ENCODE results near the gene DCDC2. TPM values are rescaled to one million over a fixed set of nuclear protein-coding genes. Genes with fewer than 3 reads are reported as not detected.
"Not testable (repeated sequence)": the region's sequence is repeated elsewhere in the genome, so short reads cannot be mapped to it uniquely, and the experiment has no call there.

Gene DCDC2
- total RNA-seq, 1 experiment from 2014 or later = 45.1 TPM

- no peaks in the 10 kb centered on the region for H3K9me3 ChIP-seq (ENCODE audit: low read depth, low read length, poor library complexity, severe bottlenecking)
- BruUV-seq (replicated peaks) = no TSS peak
- H3K27me3 ChIP-seq (replicated peaks; ENCODE audit: insufficient read depth, low read depth, low read length, poor library complexity) = no peaks in the 10 kb centered on the region
- no peak overlapping the region for H3K27ac ChIP-seq (ENCODE audit: low read depth, low read length, poor library complexity, severe bottlenecking)
- H3K36me3 ChIP-seq (ENCODE audit: insufficient read depth, low read length, poor library complexity, severe bottlenecking) = no peaks in the 10 kb centered on the region
- POLR2A ChIA-PET (ENCODE audit: low non-redundant PET) = no interaction called here
- CTCF ChIA-PET = no interaction called here
- no peaks in the 10 kb centered on the region for H3K4me1 ChIP-seq (ENCODE audit: insufficient read depth, low read length, poor library complexity, severe bottlenecking)
- DNase-seq (ENCODE audit: low spot score) = no peak
- no peak for TF ChIP-seq EZH2 (IDR thresholded peaks at IDR 0.05; ENCODE audit: borderline replicate concordance, low read depth, low read length, poor library complexity, severe bottlenecking)
- TF ChIP-seq, protein P1, sequence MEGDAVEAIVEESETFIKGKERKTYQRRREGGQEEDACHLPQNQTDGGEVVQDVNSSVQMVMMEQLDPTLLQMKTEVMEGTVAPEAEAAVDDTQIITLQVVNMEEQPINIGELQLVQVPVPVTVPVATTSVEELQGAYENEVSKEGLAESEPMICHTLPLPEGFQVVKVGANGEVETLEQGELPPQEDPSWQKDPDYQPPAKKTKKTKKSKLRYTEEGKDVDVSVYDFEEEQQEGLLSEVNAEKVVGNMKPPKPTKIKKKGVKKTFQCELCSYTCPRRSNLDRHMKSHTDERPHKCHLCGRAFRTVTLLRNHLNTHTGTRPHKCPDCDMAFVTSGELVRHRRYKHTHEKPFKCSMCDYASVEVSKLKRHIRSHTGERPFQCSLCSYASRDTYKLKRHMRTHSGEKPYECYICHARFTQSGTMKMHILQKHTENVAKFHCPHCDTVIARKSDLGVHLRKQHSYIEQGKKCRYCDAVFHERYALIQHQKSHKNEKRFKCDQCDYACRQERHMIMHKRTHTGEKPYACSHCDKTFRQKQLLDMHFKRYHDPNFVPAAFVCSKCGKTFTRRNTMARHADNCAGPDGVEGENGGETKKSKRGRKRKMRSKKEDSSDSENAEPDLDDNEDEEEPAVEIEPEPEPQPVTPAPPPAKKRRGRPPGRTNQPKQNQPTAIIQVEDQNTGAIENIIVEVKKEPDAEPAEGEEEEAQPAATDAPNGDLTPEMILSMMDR (conservative IDR thresholded peaks at IDR 0.05; ENCODE audit: low read depth, low read length) = no peak
- intact Hi-C loops (cut with micrococcal nuclease; ENCODE audit: unreplicated experiment) = no loop called here
- no peak overlapping the region for H3K4me3 ChIP-seq (ENCODE audit: low read depth, low read length, poor library complexity, severe bottlenecking)
These were observed 114.9 kb downstream of the DCDC2 start for GRCh38 chr6:24242924-24243323.

DNA sequence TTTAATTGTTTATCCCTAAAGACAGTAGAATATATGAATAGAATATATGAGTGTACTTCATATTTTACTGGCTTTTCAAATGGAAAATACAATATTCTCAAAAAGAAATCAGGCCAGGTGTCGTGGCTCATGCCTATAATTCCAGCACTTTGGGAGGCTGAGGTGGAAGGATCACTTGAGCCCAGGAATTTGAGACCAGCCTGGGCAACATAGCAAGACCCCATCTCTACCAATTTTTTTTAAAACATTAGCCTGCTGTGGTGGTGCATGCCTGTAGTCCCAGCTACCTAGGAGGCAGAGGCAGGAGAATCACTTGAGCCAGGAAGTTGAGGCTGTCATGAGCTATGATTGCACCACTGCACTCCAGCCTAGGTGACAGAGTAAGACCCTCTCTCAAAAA is 116.1 kb downstream of the DCDC2 start:
- H3K9me3 ChIP-seq (ENCODE audit: low read depth, low read length, poor library complexity, severe bottlenecking); intact Hi-C loops (cut with micrococcal nuclease; ENCODE audit: unreplicated experiment); POLR2A ChIA-PET (ENCODE audit: low non-redundant PET); H3K36me3 ChIP-seq (ENCODE audit: insufficient read depth, low read length, poor library complexity, severe bottlenecking); H3K4me3 ChIP-seq (ENCODE audit: low read depth, low read length, poor library complexity, severe bottlenecking); H3K27ac ChIP-seq (ENCODE audit: low read depth, low read length, poor library complexity, severe bottlenecking); H3K4me1 ChIP-seq (ENCODE audit: insufficient read depth, low read length, poor library complexity, severe bottlenecking); DNase-seq (ENCODE audit: low spot score); BruUV-seq (replicated peaks); H3K27me3 ChIP-seq (replicated peaks; ENCODE audit: insufficient read depth, low read depth, low read length, poor library complexity): not testable (repeated sequence)
- CTCF ChIA-PET = interaction anchor here (0.7 kb wide), 1 partner anchor 286 kb away, joined by 9 read pairs; no protein-coding TSS in a partner anchor

- CTCF ChIA-PET = no interaction called here
- BruUV-seq (replicated peaks) = no TSS peak
These were observed 116.9 kb downstream of the DCDC2 start for GRCh38 chr6:24240943-24241342.

More at GRCh38 chr6:24240943-24241342, 116.9 kb downstream of the DCDC2 start:
- Histone ChIP-seq H3K36me3 (ENCODE audit: insufficient read depth, low read length, poor library complexity, severe bottlenecking) (no peaks in the 10 kb centered on the region), H3K27me3 (replicated peaks; ENCODE audit: insufficient read depth, low read depth, low read length, poor library complexity) (no peaks in the 10 kb centered on the region), H3K27ac (ENCODE audit: low read depth, low read length, poor library complexity, severe bottlenecking) (no peak overlapping the region), H3K9me3 (ENCODE audit: low read depth, low read length, poor library complexity, severe bottlenecking) (peaks cover 3% of the 10 kb centered on the region), H3K4me3 (ENCODE audit: low read depth, low read length, poor library complexity, severe bottlenecking) (no peak overlapping the region), H3K4me1 (ENCODE audit: insufficient read depth, low read length, poor library complexity, severe bottlenecking) (peaks cover 9% of the 10 kb centered on the region)
- DNase-seq (ENCODE audit: low spot score) = no peak
- POLR2A ChIA-PET (ENCODE audit: low non-redundant PET) = no interaction called here
- TF ChIP-seq, protein P1 (conservative IDR thresholded peaks at IDR 0.05; ENCODE audit: low read depth, low read length) = no peak
- TF ChIP-seq EZH2 (IDR thresholded peaks at IDR 0.05; ENCODE audit: borderline replicate concordance, low read depth, low read length, poor library complexity, severe bottlenecking) = no peak
- intact Hi-C loops (cut with micrococcal nuclease; ENCODE audit: unreplicated experiment) = no loop called here
